ENCODE results near the gene CMPK1. TPM values are rescaled to one million over a fixed set of nuclear protein-coding genes. Genes with fewer than 3 reads are reported as not detected.

Gene CMPK1
- total RNA-seq, 1 experiment from 2014 or later, result 119 TPM

DNA sequence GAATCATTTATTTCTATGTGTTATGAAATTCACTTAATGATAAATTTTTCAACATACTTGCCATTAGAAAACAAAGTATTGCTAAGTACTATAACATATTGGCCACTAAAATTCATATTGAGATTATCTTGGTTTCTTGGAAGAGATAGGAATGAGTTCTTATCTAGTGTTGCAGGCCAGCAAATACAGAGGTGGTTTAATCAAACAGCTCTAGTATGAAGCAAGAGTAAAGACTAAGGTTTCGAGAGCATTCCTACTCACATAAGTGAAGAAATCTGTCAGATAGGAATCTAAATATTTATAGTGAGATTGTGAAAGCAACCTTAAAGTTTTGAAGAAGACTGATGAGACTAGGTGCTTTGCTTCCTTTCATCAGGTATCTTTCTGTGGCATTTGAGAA lies 44.6 kb downstream of the CMPK1 start:
- Histone ChIP-seq H3F3A (ENCODE audit: insufficient read depth, low read depth) (peaks cover 10% of the 10 kb centered on the region; the same call in 1 of the 2 replicates), H3K4me3 (no peak overlapping the region), H3K9me3 (ENCODE audit: insufficient read depth, low read depth) (no peaks in the 10 kb centered on the region), H3K4me2 (no peak overlapping the region), H3K27ac (no peak overlapping the region), H3K27me3 (ENCODE audit: insufficient read depth, low read depth) (no peaks in the 10 kb centered on the region), H3K79me2 (ENCODE audit: low read depth) (no peaks in the 10 kb centered on the region), H3K36me3 (ENCODE audit: low read depth) (0 out of 2 replicates have a peak, but pooled peaks cover 16% of the 10 kb centered on the region), H3K9me2 (ENCODE audit: insufficient read depth) (no peaks in the 10 kb centered on the region), H2AFZ (no peak overlapping the region), H3K4me1 (replicated peaks; ENCODE audit: insufficient read depth) (no peaks in the 10 kb centered on the region), H4K20me1 (ENCODE audit: insufficient read depth) (no peaks in the 10 kb centered on the region)
- no TSS peak for BruUV-seq (replicated peaks)
- DNase-seq, result no peak
- CTCF ChIA-PET, result no interaction called here
- intact Hi-C loops (cut with micrococcal nuclease; ENCODE audit: unreplicated experiment), result loop anchor here (5.0 kb wide), 1 partner anchor 66 kb away; the partner anchor contains the start of gene STIL
- no peak for TF ChIP-seq EZH2 (IDR thresholded peaks at IDR 0.05; ENCODE audit: low read depth)
- TF ChIP-seq, protein P1, sequence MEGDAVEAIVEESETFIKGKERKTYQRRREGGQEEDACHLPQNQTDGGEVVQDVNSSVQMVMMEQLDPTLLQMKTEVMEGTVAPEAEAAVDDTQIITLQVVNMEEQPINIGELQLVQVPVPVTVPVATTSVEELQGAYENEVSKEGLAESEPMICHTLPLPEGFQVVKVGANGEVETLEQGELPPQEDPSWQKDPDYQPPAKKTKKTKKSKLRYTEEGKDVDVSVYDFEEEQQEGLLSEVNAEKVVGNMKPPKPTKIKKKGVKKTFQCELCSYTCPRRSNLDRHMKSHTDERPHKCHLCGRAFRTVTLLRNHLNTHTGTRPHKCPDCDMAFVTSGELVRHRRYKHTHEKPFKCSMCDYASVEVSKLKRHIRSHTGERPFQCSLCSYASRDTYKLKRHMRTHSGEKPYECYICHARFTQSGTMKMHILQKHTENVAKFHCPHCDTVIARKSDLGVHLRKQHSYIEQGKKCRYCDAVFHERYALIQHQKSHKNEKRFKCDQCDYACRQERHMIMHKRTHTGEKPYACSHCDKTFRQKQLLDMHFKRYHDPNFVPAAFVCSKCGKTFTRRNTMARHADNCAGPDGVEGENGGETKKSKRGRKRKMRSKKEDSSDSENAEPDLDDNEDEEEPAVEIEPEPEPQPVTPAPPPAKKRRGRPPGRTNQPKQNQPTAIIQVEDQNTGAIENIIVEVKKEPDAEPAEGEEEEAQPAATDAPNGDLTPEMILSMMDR (conservative IDR thresholded peaks at IDR 0.05), result no peak
- POLR2A ChIA-PET (ENCODE audit: unreplicated experiment), result no interaction called here

GRCh38 chr1:47380699-47381098 lies 47.1 kb downstream of the CMPK1 start:
- ChIA-PET POLR2A (ENCODE audit: unreplicated experiment) (interaction anchor here (0.7 kb wide), 1 partner anchor 93 kb away, joined by 5 read pairs; no protein-coding TSS in a partner anchor), CTCF (interaction anchor here (0.6 kb wide), 1 partner anchor 8 kb away, joined by 4 read pairs; no protein-coding TSS in a partner anchor)
- H3K4me2 ChIP-seq, result no peak overlapping the region
- no peak overlapping the region for H2AFZ ChIP-seq
- no peak for DNase-seq
- intact Hi-C loops (cut with micrococcal nuclease; ENCODE audit: unreplicated experiment), result no loop called here
- TF ChIP-seq, protein P1 (conservative IDR thresholded peaks at IDR 0.05), result no peak
- no peak for TF ChIP-seq EZH2 (IDR thresholded peaks at IDR 0.05; ENCODE audit: low read depth)
- H3K4me3 ChIP-seq, result no peak overlapping the region
- no peak overlapping the region for H3K27ac ChIP-seq
- H3K36me3 ChIP-seq (ENCODE audit: low read depth), result 0 out of 2 replicates have a peak, but pooled peaks cover 14% of the 10 kb centered on the region
- H3K9me2 ChIP-seq (ENCODE audit: insufficient read depth), result no peaks in the 10 kb centered on the region
- H3K9me3 ChIP-seq (ENCODE audit: insufficient read depth, low read depth), result no peaks in the 10 kb centered on the region
- H3K27me3 ChIP-seq (ENCODE audit: insufficient read depth, low read depth), result no peaks in the 10 kb centered on the region
- no peaks in the 10 kb centered on the region for H4K20me1 ChIP-seq (ENCODE audit: insufficient read depth)
- H3K79me2 ChIP-seq (ENCODE audit: low read depth), result no peaks in the 10 kb centered on the region
- BruUV-seq (replicated peaks), result no TSS peak
- H3K4me1 ChIP-seq (replicated peaks; ENCODE audit: insufficient read depth), result no peaks in the 10 kb centered on the region
- peaks cover 10% of the 10 kb centered on the region; the same call in 1 of the 2 replicates for H3F3A ChIP-seq (ENCODE audit: insufficient read depth, low read depth)

GRCh38 chr1:47382399-47382983 lies 48.9 kb downstream of the CMPK1 start:
- CTCF ChIA-PET, result interaction anchor here (0.6 kb wide), 1 partner anchor 194 kb away, joined by 3 read pairs; no protein-coding TSS in a partner anchor
- H4K20me1 ChIP-seq (ENCODE audit: insufficient read depth), result no peaks in the 10 kb centered on the region
- no peak overlapping the region for H3K4me2 ChIP-seq
- no peaks in the 10 kb centered on the region; the same call in 1 of the 2 replicates for H3K9me2 ChIP-seq (ENCODE audit: insufficient read depth)
- TF ChIP-seq EZH2 (IDR thresholded peaks at IDR 0.05; ENCODE audit: low read depth), result no peak
- TF ChIP-seq, protein P1 (conservative IDR thresholded peaks at IDR 0.05), result no peak
- no peak overlapping the region for H2AFZ ChIP-seq
- no peaks in the 10 kb centered on the region for H3K79me2 ChIP-seq (ENCODE audit: low read depth)
- POLR2A ChIA-PET (ENCODE audit: unreplicated experiment), result no interaction called here
- BruUV-seq (replicated peaks), result no TSS peak
- peaks cover 6% of the 10 kb centered on the region; the same call in 1 of the 2 replicates for H3F3A ChIP-seq (ENCODE audit: insufficient read depth, low read depth)
- H3K27me3 ChIP-seq (ENCODE audit: insufficient read depth, low read depth), result no peaks in the 10 kb centered on the region
- intact Hi-C loops (cut with micrococcal nuclease; ENCODE audit: unreplicated experiment), result no loop called here
- 0 out of 2 replicates have a peak, but pooled peaks cover 14% of the 10 kb centered on the region for H3K36me3 ChIP-seq (ENCODE audit: low read depth)
- no peak overlapping the region for H3K27ac ChIP-seq
- no peaks in the 10 kb centered on the region for H3K4me1 ChIP-seq (replicated peaks; ENCODE audit: insufficient read depth)
- no peaks in the 10 kb centered on the region for H3K9me3 ChIP-seq (ENCODE audit: insufficient read depth, low read depth)
- no peak for DNase-seq
- H3K4me3 ChIP-seq, result no peak overlapping the region

All from PC-9 (cell line).